ENCODE data around the gene CYSLTR2.

The CYSLTR2 gene, protein sequence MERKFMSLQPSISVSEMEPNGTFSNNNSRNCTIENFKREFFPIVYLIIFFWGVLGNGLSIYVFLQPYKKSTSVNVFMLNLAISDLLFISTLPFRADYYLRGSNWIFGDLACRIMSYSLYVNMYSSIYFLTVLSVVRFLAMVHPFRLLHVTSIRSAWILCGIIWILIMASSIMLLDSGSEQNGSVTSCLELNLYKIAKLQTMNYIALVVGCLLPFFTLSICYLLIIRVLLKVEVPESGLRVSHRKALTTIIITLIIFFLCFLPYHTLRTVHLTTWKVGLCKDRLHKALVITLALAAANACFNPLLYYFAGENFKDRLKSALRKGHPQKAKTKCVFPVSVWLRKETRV

GRCh38 chr13:48653472-48653939, at the start of gene CYSLTR2:
Gene CYSLTR2, plus strand, starts transcription at chr13:48653929. Its CDS starts 52,889 bp downstream, at chr13:48706818.
- DNase-seq: peak; percentile 72 to 95 (median 94)

GRCh38 chr13:48615049-48615448, 38.7 kb upstream of the CYSLTR2 start:
- peak; percentile 37 to 64 (median 63) for DNase-seq

DNA sequence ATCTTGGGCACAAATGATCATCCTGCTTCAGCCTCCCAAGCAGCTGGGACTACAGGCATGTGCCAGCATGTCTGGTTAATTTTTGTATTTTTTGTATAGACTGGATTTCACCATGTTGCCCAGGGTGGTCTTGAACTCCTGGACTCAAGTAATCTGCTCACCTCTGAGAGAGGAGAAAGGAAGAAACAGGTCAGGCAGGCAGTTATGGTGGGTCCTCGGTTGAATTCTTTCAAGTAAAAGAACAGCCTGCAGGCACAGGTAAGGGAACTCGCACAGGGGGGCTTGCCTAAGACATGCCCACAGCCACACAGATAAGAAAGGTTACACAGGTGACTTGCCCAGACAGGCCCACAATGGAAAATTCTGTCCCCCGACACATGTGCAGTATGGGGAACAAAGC, 34.8 kb upstream of the CYSLTR2 start:
- no peak for DNase-seq

DNA sequence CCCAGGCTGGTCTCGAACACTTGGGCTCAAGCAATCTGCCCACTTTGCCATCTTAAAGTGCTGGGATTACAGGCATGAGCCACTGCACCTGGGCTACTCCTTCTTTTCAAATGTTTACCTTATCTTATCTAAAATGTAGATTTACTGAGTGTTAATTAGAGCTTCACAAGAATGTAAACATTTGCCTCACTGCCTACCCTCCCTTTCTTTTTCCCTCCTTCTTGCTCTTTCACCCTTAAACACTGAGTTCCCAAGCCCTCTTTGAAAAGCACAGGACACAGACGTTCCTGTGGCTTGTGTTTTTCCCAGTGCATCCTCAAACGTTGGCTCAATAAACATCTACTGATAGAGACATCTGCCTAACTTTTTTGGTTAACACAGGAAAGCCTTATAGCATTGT, 32.7 kb upstream of the CYSLTR2 start:
- DNase-seq: no peak

GRCh38 chr13:48624016-48624415, 29.7 kb upstream of the CYSLTR2 start:
- DNase-seq: no peak

DNA sequence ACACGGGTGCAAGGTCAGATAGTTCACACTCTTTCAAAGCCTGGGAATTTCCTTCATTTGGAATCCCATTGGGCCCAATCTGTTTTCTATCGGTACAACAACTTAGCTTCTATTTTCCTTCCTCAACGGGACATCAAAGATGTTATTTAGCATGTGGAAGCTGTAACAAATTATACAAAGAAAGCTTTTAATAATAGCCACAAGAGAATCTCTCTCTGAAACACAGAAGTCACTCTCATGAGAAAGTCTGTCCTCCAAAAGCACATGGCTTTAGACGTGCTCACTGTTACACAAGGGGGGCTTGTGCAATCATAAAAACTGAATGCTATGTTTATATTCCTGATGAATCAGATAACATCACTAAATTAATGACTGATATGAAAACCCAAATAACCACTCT, 28.9 kb upstream of the CYSLTR2 start:
- DNase-seq: peak; percentile 50 to 67 (median 58)

DNA sequence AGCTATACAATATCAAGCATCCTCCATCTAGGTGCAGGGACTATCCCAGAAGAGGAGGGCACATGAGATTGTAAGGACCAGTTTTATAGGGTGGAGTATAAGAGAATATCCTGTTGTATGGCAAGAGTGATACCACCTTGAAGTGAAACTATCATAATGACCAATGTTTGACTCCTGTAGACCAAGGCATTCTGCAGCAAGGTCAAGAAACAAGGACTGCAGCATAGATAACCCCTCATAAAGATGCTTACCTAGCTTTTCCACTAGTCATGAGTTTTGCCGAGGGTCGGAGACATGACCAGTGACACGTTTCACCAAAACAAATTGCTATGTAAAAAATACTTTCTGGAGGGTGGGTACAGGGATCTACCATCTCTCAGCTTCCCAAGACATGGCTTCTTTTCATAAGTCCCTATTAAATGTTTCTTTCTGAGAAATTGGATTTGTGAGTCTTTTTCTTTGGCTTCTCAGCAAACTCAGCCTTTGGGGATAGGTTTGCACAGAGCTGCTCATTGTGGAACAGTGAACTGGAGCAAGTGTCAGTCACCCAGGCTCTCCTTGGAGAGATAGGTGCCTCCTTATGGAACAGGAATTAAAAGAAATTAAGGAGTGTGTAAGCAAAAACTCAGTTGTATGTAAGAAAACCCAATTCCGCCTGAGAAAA, 28.2 kb upstream of the CYSLTR2 start:
- no peak for DNase-seq

DNA sequence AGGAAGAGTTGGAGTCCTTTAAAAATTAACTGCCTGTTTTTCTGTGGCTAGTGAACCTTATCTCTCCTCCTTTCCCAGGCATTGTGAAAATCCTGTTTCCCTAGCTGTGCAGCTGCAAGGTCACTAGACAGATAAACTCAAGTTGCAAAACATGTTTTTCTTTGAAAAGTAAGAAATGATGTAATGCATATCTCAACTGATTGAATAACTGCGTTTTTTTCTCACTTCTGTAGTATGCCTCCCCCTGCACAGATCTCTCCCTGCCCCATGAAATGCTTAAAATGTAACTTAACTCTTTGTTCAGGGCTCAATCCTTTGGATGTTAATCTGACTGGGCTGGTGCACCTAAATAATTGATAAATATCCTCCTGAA, 27.7 kb upstream of the CYSLTR2 start:
- DNase-seq: peak; percentile 15 to 50 (median 35)

DNA sequence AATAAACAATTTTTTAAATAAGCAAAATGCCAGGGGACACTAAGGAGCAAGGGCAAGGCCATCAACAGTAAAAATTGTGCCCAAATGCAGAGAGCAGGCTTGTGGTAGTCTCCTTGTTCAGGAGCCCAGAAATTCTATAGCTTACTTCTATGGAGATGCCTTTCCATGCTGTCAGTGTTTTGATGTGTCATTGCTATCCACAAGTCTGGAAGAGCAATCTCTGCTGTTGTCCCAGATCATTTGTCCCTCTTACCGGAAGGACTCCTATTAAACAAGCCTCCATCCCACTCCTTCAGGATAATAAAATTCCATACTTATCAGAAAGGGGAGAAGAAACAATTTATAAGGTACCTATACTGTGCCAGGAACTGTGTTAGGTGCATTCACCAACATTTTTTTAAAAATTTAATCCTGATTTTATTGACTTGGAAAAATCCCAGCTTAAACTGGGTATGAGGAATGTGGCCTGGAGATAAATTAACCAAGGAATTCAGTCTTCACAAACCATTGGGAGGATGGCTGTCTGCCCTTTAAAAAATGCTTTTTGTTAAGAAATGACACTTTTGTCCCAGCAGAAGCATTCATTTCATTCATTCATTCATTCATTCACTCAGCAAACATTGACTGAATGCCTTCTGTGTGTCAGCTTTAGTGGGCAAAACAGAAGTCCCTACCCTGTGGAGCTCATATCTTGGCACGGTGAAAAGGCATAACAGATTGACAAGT, 26.8 kb upstream of the CYSLTR2 start:
- DNase-seq: no peak

DNA sequence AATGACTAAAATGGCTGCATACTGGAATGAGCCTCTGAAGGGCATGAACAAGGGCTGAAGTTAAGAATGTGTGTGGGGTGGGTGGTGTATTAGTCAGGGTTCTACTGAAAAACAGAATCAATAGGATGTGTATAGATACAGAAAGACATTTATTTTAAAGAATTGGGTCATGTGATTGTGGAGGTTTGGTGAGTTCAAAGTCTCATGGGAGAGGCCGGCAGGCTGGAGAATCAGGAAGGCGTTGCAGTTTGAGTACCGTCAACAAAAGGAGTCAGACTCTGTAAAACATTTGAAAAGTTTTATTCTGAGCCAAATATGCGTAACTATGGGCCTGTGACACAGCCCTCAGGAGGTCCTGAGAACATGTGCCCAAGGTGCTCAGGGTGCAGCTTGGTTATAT, 24.5 kb upstream of the CYSLTR2 start:
- DNase-seq: no peak

- no peak for DNase-seq
Measured at GRCh38 chr13:48630291-48630690, 23.4 kb upstream of the CYSLTR2 start.

- no peak for DNase-seq
Measured at GRCh38 chr13:48630773-48631172, 23.0 kb upstream of the CYSLTR2 start.

- DNase-seq: no peak
Measured at GRCh38 chr13:48631441-48631840, 22.3 kb upstream of the CYSLTR2 start.

- DNase-seq: no peak
Measured at GRCh38 chr13:48633700-48634099, 20.0 kb upstream of the CYSLTR2 start.

GRCh38 chr13:48634636-48635035, 19.1 kb upstream of the CYSLTR2 start:
- DNase-seq: no peak

- DNase-seq: no peak
Measured at GRCh38 chr13:48635478-48635877, 18.3 kb upstream of the CYSLTR2 start.

DNA sequence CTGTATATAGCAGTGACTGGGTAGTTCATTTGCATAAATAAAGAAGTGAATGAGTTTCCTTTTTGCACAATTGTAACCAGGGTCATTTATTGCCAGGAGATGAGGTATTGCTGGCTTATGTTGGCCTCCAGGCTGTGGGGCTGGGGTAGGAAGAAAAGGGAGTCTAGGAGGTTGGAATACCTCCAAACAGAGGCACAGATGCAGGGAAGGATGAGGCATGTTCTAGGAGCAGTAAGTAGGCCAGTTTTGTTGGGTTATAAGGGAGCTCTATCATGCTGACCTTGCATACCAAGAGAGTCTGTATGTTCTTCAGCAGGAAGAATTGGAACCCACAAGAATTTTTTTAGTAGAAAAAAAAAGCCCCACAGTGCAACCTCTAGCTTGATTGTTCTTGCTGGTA, 17.2 kb upstream of the CYSLTR2 start:
- DNase-seq: no peak

DNA sequence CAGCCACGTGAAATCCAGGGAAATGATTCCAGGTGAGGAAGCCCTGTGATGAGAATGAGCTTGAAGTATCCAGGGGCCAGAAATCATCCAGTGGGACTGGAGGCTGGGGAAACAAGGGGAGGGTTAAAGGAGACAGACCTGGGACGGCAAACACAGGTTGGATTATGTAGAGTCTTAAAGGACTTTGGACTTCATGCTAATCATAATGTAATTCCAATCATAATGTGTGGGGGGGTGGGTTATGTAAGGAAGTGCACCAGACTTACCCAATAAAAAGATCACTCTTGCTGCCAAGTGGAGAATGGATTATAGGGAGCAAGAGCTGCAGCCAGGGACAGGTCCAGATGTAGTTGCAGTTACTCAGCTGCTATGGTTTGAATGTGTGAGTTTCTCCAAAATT, 16.1 kb upstream of the CYSLTR2 start:
- no peak for DNase-seq

GRCh38 chr13:48640767-48641166, 13.0 kb upstream of the CYSLTR2 start:
- DNase-seq: no peak

GRCh38 chr13:48641404-48641803, 12.3 kb upstream of the CYSLTR2 start:
- DNase-seq: no peak

DNA sequence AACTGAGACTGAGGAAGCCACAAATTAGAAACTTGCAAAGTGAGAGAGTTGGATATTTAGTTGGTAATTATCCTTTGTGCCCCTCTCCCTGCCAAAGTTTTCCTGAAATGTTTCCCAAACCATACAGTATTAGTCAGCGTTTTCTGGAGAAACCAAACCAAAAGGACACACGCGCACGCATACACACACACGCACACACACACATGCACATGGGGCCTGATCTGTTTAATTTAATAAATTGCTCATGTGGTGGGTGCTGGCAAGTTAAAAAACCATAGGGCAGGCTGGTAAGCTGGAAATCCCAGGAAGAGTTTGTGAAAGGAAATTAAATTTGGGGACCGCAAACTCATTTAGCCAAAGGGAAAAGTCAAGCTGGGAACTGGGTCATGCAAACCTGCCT, 11.7 kb upstream of the CYSLTR2 start:
- DNase-seq: no peak

GRCh38 chr13:48643159-48643558, 10.6 kb upstream of the CYSLTR2 start:
- DNase-seq: no peak

DNA sequence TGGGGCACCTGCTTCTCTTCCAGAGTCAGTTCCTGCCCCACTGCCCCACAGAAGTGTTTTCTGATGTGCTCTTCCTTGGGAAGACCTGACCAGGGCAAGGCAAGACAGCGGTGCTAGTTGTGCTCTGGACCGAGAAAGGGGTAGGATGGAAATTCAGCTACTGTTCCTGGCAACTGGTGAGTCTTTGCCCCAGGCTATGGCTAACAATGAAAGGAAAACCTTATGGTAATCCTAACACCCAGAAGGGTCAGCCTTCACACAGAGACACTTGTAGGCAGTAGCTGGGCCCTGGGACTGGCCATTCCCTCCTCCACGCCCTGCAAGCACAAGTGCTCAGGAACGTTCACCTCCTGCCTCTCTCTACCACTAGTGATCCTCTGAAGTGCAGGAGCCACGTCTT, 9.6 kb upstream of the CYSLTR2 start:
- DNase-seq: no peak

GRCh38 chr13:48644951-48645350, 8.8 kb upstream of the CYSLTR2 start:
- DNase-seq: no peak
